Breast epithelium (tissue), 3 donors: ENCODE measurements around the gene DNAJC9.

ENCODE experiments used
- CTCF ChIP-seq, 3 donors: fragments of 450-650 bp; IDR thresholded peaks; one replicate each; pipeline ENCODE4 v1.5.1; 2016 to 2017; ENCODE audit warnings: antibody characterized with exemption in 3 of 3, mild to moderate bottlenecking in 3 of 3, moderate library complexity in 3 of 3
- POLR2A ChIP-seq: fragments of 450-650 bp; IDR thresholded peaks from one replicate; pipeline ENCODE4 v1.6.1; 2016; ENCODE audit warnings: antibody characterized with exemption, mild to moderate bottlenecking, moderate library complexity
- POLR2AphosphoS5 ChIP-seq, 3 donors: sonication (generic); formaldehyde crosslinking; IDR thresholded peaks; one replicate each; pipeline ENCODE4 v1.6.1; 2017; ENCODE audit warnings: antibody characterized with exemption in 3 of 3

DNA sequence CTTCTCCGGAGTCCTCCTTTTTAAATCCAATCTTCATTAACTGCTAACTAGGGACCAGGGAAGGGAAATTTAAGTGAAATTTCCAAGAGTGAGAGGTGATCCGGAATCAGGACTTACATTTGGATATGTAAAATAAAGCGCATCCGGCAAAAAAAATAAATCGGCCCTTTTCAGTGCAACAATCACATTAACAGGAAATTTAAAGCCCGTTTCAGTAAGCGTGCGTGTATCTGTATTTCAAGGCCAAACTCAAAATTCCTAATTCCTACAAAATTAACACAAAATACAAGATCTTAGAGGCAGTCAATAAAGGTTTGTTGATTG is 771 bp downstream of the DNAJC9 start:
- TF ChIP-seq CTCF (IDR thresholded peaks at IDR 0.05) (no peak), POLR2AphosphoS5 (IDR thresholded peaks at IDR 0.05) (no peak), POLR2A (no peak)
